GM06990 (cell line): ENCODE results near the gene LYSMD2.

Source experiments
- DNase-seq: peaks from one replicate; pipeline ENCODE4 v3.0.0-alpha.2; 2011; ENCODE audit not compliant: insufficient read length; ENCODE audit errors: extremely low read depth
- H3K27me3 ChIP-seq: replicated peaks from 2 replicates; pipeline ENCODE4 v1.6.0; 2011; ENCODE audit warnings: low read length; ENCODE audit not compliant: control insufficient read depth, insufficient read depth
- H3K36me3 ChIP-seq: 2 replicates; pipeline ENCODE4 v1.5.1; 2011; ENCODE audit warnings: low read length; ENCODE audit not compliant: control insufficient read depth, insufficient read depth
- H3K4me3 ChIP-seq: replicated peaks from 2 replicates; pipeline ENCODE4 v1.5.1; 2011; ENCODE audit warnings: low read depth, mild to moderate bottlenecking, control low read depth, low read length
- TF ChIP-seq, protein P1 (sequence below): IDR thresholded peaks from 2 replicates; pipeline ENCODE4 v1.5.1; 2011; ENCODE audit warnings: low read length, control low read depth, mild to moderate bottlenecking, inconsistent platforms; ENCODE audit not compliant: insufficient read depth, poor library complexity, severe bottlenecking

LYSMD2 gene

DNA sequence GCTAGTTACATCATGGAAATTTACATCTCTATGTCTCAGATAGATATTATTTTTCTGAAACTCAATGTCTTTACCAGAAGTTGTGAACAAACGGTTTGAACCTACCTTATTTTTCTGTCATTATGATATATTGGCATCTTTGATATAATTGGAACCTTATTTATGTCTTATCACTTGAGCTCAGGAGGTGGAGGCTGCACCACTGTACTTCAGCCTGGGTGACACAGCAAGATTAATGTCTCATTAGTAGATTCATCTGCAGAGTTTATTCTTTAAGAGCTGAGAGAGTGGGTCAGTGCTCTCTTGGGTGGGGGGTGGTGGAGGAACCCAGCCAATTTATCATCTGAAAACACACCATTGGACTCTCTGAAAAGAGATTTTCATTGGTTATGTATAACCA, 34.7 kb downstream of the LYSMD2 start:
- Histone ChIP-seq H3K4me3 (no peak overlapping the region), H3K36me3 (no peaks in the 10 kb centered on the region; the same call in 1 of the 2 replicates), H3K27me3 (no peaks in the 10 kb centered on the region)
- no peak for DNase-seq
- TF ChIP-seq, protein P1, sequence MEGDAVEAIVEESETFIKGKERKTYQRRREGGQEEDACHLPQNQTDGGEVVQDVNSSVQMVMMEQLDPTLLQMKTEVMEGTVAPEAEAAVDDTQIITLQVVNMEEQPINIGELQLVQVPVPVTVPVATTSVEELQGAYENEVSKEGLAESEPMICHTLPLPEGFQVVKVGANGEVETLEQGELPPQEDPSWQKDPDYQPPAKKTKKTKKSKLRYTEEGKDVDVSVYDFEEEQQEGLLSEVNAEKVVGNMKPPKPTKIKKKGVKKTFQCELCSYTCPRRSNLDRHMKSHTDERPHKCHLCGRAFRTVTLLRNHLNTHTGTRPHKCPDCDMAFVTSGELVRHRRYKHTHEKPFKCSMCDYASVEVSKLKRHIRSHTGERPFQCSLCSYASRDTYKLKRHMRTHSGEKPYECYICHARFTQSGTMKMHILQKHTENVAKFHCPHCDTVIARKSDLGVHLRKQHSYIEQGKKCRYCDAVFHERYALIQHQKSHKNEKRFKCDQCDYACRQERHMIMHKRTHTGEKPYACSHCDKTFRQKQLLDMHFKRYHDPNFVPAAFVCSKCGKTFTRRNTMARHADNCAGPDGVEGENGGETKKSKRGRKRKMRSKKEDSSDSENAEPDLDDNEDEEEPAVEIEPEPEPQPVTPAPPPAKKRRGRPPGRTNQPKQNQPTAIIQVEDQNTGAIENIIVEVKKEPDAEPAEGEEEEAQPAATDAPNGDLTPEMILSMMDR = no peak

DNA sequence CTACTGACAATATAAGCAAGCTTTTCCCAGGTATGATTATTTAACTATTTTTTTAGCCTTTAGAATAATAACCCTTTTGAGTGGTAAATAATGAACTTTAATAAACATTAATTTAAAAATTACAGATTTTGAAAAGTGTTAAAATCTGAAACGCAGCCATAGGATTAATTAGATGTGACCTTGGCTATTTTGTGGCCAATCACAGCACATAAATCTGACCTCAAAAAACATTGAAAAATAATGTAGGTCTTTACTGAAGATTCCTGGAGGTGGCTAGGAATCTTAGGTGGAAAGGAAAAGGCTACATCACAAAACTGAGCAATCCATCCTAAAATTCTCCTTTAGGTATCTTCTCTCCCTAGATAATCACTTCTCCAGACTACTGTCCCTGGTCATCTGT, 38.1 kb downstream of the LYSMD2 start:
- H3K27me3 ChIP-seq = no peaks in the 10 kb centered on the region
- no peaks in the 10 kb centered on the region for H3K36me3 ChIP-seq
- TF ChIP-seq, protein P1 = no peak
- no peak overlapping the region for H3K4me3 ChIP-seq
- DNase-seq = no peak

DNA sequence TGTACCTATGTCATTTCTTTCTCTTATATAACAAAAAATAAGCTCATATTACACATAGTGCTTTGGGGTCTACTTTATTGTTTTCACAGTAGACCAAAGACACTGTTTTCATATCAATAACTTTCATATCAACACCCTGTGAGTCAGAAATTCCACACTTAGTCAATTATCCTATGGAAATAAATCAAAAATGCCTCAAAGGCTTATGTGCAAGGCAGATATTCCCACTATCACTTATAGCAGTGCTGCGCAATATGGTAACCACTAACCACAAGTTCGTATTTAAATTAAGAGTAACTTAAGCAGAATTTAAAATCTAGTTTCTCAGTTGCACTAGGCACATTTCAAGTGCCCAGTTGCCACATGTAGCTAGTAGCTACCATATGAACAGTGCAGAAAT, 40.3 kb downstream of the LYSMD2 start:
- DNase-seq = no peak
- no peak overlapping the region for H3K4me3 ChIP-seq
- no peaks in the 10 kb centered on the region for H3K27me3 ChIP-seq
- TF ChIP-seq, protein P1 = no peak
- no peaks in the 10 kb centered on the region for H3K36me3 ChIP-seq

DNA sequence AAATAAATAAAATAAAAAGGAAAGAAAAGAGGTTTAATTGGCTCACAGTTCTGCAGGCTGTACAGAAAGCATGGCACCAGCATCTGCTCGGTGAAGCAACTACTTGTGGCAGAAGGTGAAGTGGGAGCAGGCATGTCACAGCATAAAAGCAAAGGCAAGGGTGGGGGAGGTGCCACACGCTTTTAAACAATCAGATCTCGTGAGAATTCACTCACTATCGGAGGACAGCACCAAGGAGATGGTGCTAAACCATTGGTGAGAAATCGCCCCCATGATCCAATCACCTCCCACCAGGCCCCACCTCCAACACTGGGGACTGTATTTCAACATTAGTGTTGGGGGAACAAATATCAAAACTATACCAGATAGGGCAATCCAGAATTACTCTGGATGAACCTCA, 40.9 kb downstream of the LYSMD2 start:
- TF ChIP-seq, protein P1 = no peak
- Histone ChIP-seq H3K36me3 (no peaks in the 10 kb centered on the region), H3K27me3 (no peaks in the 10 kb centered on the region), H3K4me3 (no peak overlapping the region)
- no peak for DNase-seq

DNA sequence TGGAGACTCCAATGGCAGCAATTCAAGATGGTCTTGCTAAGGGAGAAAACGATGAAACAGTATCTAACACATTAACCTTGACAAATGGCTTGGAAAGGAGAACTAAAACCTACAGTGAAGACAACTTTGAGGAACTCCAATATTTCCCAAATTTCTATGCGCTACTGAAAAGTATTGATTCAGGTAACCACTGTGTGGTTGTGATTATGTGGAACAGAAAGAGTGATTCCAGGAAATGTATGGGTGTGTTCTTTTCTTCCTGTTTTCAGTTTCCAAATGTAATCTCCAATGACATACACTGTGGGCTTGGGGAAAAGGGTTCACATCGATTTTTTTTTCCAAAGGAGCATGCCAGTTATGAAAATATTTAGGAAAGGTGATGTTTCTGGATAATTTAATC, 45.3 kb downstream of the LYSMD2 start:
- no peaks in the 10 kb centered on the region for H3K36me3 ChIP-seq
- no peaks in the 10 kb centered on the region for H3K27me3 ChIP-seq
- TF ChIP-seq, protein P1 = no peak
- H3K4me3 ChIP-seq = no peak overlapping the region
- no peak for DNase-seq

DNA sequence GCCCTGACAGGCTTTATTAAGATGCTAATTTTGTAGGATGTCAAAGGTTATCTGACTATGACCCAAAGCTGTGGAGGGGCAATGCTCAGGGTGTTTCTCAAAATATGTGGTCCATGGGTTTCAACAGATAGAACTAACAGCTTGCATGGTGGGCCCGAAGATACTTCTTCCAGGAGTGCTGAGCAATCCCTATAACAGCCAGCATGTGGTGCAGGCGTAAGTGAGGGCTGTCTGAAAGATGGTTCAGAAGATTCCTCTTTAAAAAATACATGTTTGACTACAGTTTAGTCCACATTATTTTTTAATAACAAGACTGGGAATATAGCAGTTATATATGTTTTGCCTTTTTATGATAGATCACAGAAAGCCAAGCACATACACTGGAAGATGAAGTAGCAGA, 48.6 kb downstream of the LYSMD2 start:
- no peaks in the 10 kb centered on the region for H3K27me3 ChIP-seq
- no peaks in the 10 kb centered on the region for H3K36me3 ChIP-seq
- no peak for DNase-seq
- TF ChIP-seq, protein P1 = peak; percentile 16
- H3K4me3 ChIP-seq = no peak overlapping the region
